Keratinocyte (primary cell): ENCODE measurements around the gene TK2. TPM values are rescaled to one million over a fixed set of nuclear protein-coding genes. Genes with fewer than 3 reads are reported as not detected.

ENCODE experiments used
- DNase-seq: peaks from one replicate; pipeline ENCODE4 v3.0.0-alpha.2; 2011; ENCODE audit warnings: low read depth, missing footprints, low spot score
- FAIRE-seq: peaks from 2 replicates; lab custom pipeline; 2011; peaks lifted over from hg19 to GRCh38; lab: Jason Lieb, UNC
- H2AFZ ChIP-seq: 2 replicates; pipeline ENCODE4 v1.6.0; 2012; ENCODE audit warnings: low read length, control low read depth, inconsistent platforms; ENCODE audit not compliant: control insufficient read depth
- H3K27ac ChIP-seq: 2 replicates; pipeline ENCODE4 v1.5.1; 2011; ENCODE audit warnings: low read length; ENCODE audit not compliant: control insufficient read depth, insufficient read depth
- H3K27me3 ChIP-seq: 3 replicates; pipeline ENCODE4 v1.6.0; 2011; ENCODE audit warnings: low read length; ENCODE audit not compliant: control insufficient read depth, insufficient read depth; ENCODE audit errors: extremely low read depth
- H3K36me3 ChIP-seq, 2 experiments: 2 replicates in 1 of 2; 3 replicates in 1 of 2; pipeline ENCODE4 v1.5.1; 2011; ENCODE audit warnings: low read length in 2 of 2, mild to moderate bottlenecking in 1 of 2; ENCODE audit not compliant: control insufficient read depth in 2 of 2, insufficient read depth in 2 of 2; ENCODE audit errors: extremely low read depth in 1 of 2
- H3K4me1 ChIP-seq: 3 replicates; pipeline ENCODE4 v1.5.1; 2011; ENCODE audit warnings: low read length; ENCODE audit not compliant: control insufficient read depth, insufficient read depth; ENCODE audit errors: extremely low read depth
- H3K4me2 ChIP-seq: 3 replicates; pipeline ENCODE4 v1.6.0; 2011; ENCODE audit warnings: low read depth, low read length; ENCODE audit not compliant: control insufficient read depth, insufficient read depth; ENCODE audit errors: extremely low read depth
- H3K4me3 ChIP-seq, 3 experiments: fragments of 200-600 bp in 1 of 3; sonication (generic) in 1 of 3; 2 replicates in 2 of 3; 3 replicates in 1 of 3; pipeline ENCODE4 v1.5.1; 2011 to 2016; ENCODE audit warnings: low read length in 3 of 3, mild to moderate bottlenecking in 3 of 3, control low read depth in 2 of 3, inconsistent platforms in 1 of 3, low read depth in 1 of 3, mixed read lengths in 1 of 3, mixed run types in 1 of 3, moderate library complexity in 1 of 3; ENCODE audit not compliant: control insufficient read depth in 2 of 3, insufficient read depth in 2 of 3; ENCODE audit errors: extremely low read depth in 1 of 3
- H3K79me2 ChIP-seq: 2 replicates; pipeline ENCODE4 v1.6.0; 2012; ENCODE audit warnings: low read length; ENCODE audit not compliant: control insufficient read depth, insufficient read depth
- H3K9ac ChIP-seq: 3 replicates; pipeline ENCODE4 v1.6.0; 2011; ENCODE audit warnings: low read length; ENCODE audit not compliant: control insufficient read depth, insufficient read depth; ENCODE audit errors: extremely low read depth
- H3K9me1 ChIP-seq: 3 replicates; pipeline ENCODE4 v1.6.0; 2011; ENCODE audit warnings: low read length; ENCODE audit not compliant: control insufficient read depth, insufficient read depth; ENCODE audit errors: extremely low read depth
- H3K9me3 ChIP-seq: 2 replicates; pipeline ENCODE4 v1.5.1; 2012; ENCODE audit warnings: low read depth, low read length; ENCODE audit not compliant: control insufficient read depth
- H4K20me1 ChIP-seq: 3 replicates; pipeline ENCODE4 v1.6.0; 2011; ENCODE audit warnings: low read length; ENCODE audit not compliant: control insufficient read depth, insufficient read depth; ENCODE audit errors: extremely low read depth
- EZH2 ChIP-seq: IDR thresholded peaks from one replicate; pipeline ENCODE4 v1.6.1; 2012; ENCODE audit warnings: inconsistent platforms, mild to moderate bottlenecking, low read length, moderate library complexity
- dilution Hi-C: fragments of 300-500 bp; cut with MboI; formaldehyde crosslinking; loops from one replicate; pipeline ENCODE4 v1.7.0; 2020; ENCODE audit warnings: low sequenced_read_pairs; ENCODE audit not compliant: extremely low pct_ligation_motif_present
- polyA plus RNA-seq, 5 experiments: library from polyadenylated mRNA; depleted of rRNA in 3 of 5; stranded (reverse) in 3 of 5; stranded (forward) in 1 of 5; unstranded in 1 of 5; fragments of >200 nt; gene quantifications; 1 replicate in 1 of 5; 2 replicates in 3 of 5; 3 replicates in 1 of 5; pipeline versions ENCODE4 v1.2.1 to v1.2.3, GENCODE V29; 2011 to 2012; ENCODE audit warnings: missing spikeins in 2 of 5, low read depth in 1 of 5, low replicate concordance in 1 of 5
- TF ChIP-seq, protein P1 (sequence below), 3 experiments: IDR thresholded peaks in 1 of 3; conservative IDR thresholded peaks in 1 of 3; optimal IDR thresholded peaks in 1 of 3; 2 replicates in 2 of 3; 3 replicates in 1 of 3; pipeline versions ENCODE3 to v1.5.1; 2011; ENCODE audit warnings: low read length in 3 of 3, mild to moderate bottlenecking in 3 of 3, moderate library complexity in 2 of 3, control low read depth in 1 of 3, inconsistent platforms in 1 of 3; ENCODE audit not compliant: insufficient read depth in 2 of 3; ENCODE audit errors: extremely low read depth in 1 of 3

Gene TK2
- polyA plus RNA-seq, 1 donor (not counting 4 experiments of a cell fraction or from before 2014, with no cell fraction given) = 19.7 TPM

DNA sequence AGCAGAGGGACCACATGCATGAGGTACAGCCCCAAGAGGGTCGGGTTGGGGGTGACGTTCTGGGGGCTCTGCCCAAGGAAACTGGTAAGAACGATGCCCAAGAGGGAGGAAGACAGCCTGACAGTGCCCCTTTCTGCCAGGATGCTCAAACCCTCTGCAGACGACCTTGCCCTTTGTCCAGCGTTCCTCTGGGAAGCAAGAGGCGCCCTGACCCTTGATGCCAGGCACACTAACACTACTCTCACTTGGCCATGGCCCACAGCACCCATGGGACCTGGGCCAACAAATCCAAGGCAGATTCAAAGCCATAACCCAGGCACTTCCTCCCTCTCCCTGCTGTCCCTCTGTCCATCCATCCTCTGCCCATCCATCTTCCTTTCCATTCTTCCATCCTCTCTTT, 20.4 kb downstream of the TK2 start:
- H2AFZ ChIP-seq = no peak overlapping the region
- no peaks in the 10 kb centered on the region for H3K9me1 ChIP-seq
- no peaks in the 10 kb centered on the region for H3K27me3 ChIP-seq
- no peak overlapping the region for H3K4me2 ChIP-seq
- peaks cover 20 to 22% of the 10 kb centered on the region in 2 experiments for H3K36me3 ChIP-seq
- DNase-seq (no peak), FAIRE-seq (no peak)
- no peaks in the 10 kb centered on the region for H3K79me2 ChIP-seq
- peaks cover 3% of the 10 kb centered on the region for H3K4me1 ChIP-seq
- H4K20me1 ChIP-seq = no peaks in the 10 kb centered on the region
- H3K27ac ChIP-seq = no peak overlapping the region
- no peaks in the 10 kb centered on the region for H3K9me3 ChIP-seq
- dilution Hi-C loops = no loop called here
- H3K4me3 ChIP-seq = no peak overlapping the region
- H3K9ac ChIP-seq = no peak overlapping the region
- TF ChIP-seq, protein P1, sequence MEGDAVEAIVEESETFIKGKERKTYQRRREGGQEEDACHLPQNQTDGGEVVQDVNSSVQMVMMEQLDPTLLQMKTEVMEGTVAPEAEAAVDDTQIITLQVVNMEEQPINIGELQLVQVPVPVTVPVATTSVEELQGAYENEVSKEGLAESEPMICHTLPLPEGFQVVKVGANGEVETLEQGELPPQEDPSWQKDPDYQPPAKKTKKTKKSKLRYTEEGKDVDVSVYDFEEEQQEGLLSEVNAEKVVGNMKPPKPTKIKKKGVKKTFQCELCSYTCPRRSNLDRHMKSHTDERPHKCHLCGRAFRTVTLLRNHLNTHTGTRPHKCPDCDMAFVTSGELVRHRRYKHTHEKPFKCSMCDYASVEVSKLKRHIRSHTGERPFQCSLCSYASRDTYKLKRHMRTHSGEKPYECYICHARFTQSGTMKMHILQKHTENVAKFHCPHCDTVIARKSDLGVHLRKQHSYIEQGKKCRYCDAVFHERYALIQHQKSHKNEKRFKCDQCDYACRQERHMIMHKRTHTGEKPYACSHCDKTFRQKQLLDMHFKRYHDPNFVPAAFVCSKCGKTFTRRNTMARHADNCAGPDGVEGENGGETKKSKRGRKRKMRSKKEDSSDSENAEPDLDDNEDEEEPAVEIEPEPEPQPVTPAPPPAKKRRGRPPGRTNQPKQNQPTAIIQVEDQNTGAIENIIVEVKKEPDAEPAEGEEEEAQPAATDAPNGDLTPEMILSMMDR (optimal IDR thresholded peaks at IDR 0.05 in 1 of 3, IDR thresholded peaks at IDR 0.05 in 1 of 3, conservative IDR thresholded peaks at IDR 0.05 in 1 of 3; ENCODE audit: extremely low read depth in 1 of 3, insufficient read depth in 2 of 3, low read length in 3 of 3) = no peak
- no peak for TF ChIP-seq EZH2

DNA sequence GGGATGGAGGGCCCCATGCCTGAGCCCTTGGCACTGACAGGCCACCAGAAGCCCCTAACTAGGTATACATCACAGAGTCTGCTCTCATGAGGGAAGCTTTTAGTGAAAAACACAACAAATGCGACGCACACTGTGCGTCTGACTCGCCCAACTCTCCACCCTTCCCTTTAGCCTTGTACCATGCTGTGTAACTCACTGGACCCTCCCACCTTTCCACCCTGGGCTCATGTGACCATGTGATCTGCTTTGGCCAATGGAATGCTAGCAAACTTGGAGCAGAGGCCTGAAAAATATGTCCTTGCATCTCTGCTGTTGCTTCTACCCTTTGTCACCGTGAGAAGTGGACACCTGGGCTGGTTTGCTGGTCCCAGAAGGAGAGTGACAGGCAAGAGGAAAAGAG, 21.6 kb downstream of the TK2 start:
- Histone ChIP-seq H3K36me3 (peaks cover 15 to 22% of the 10 kb centered on the region in 2 experiments), H3K9me1 (no peaks in the 10 kb centered on the region), H3K9ac (no peak overlapping the region), H2AFZ (no peak overlapping the region), H4K20me1 (no peaks in the 10 kb centered on the region), H3K27me3 (no peaks in the 10 kb centered on the region), H3K4me1 (peaks cover 3% of the 10 kb centered on the region), H3K4me2 (no peak overlapping the region), H3K27ac (no peak overlapping the region), H3K79me2 (no peaks in the 10 kb centered on the region), H3K4me3 (no peak overlapping the region), H3K9me3 (no peaks in the 10 kb centered on the region)
- DNase-seq (no peak), FAIRE-seq (no peak)
- dilution Hi-C loops = no loop called here
- TF ChIP-seq, protein P1 (optimal IDR thresholded peaks at IDR 0.05 in 1 of 3, IDR thresholded peaks at IDR 0.05 in 1 of 3, conservative IDR thresholded peaks at IDR 0.05 in 1 of 3; ENCODE audit: extremely low read depth in 1 of 3, insufficient read depth in 2 of 3, low read length in 3 of 3) = no peak
- TF ChIP-seq EZH2 = no peak
